HCT116 (cell line): Measurements from ENCODE around the gene CD63. TPM values are rescaled to one million over a fixed set of nuclear protein-coding genes. Genes with fewer than 3 reads are reported as not detected.

Experiments used
- ATAC-seq: fragments of 200-7000 bp; cut with Tn5 transposase; 2 replicates; pipeline ENCODE4 v1.9.1; 2020; ENCODE audit warnings: mild to moderate bottlenecking, moderate library complexity
- BruUV-seq: library from RNA; stranded (reverse); fragments of 400-500 nt; replicated peaks from 2 replicates; lab custom pipeline; 2021; lab: Mats Ljungman, UMichigan
- CTCF ChIA-PET: fragments of 300-600 bp; sonication (Branson Sonifier 250); formaldehyde crosslinking; loops from one replicate; lab custom pipeline; 2021; ENCODE audit warnings: antibody characterized with exemption; lab: Charles Lee
- POLR2A ChIA-PET: fragments of 300-600, 350-600 bp; sonication (Branson Sonifier 250); formaldehyde crosslinking; loops from one replicate; lab custom pipeline; 2021; ENCODE audit warnings: antibody characterized with exemption; lab: Charles Lee
- RAD21 ChIA-PET, 2 experiments: fragments of 300-600 bp; sonication (Branson Sonifier 250); formaldehyde crosslinking; loops; one replicate each; lab custom pipeline; 2023; ENCODE audit warnings: low total read pairs in 2 of 2; ENCODE audit not compliant: uncharacterized antibody in 2 of 2, unreplicated experiment in 2 of 2, low non-redundant PET in 1 of 2; lab: Charles Lee
- DNase-seq: peaks from one replicate; pipeline ENCODE4 v3.0.0-alpha.2; 2010; ENCODE audit warnings: low read depth, low spot score
- H2AFZ ChIP-seq: fragments of 200-600 bp; shearing (Covaris generic), sonication (generic); 2 replicates; pipeline ENCODE4 v1.6.1; 2017; ENCODE audit warnings: low read depth, mixed run types, mixed read lengths, antibody characterized with exemption, low read length; ENCODE audit not compliant: poor library complexity, severe bottlenecking
- H3K27ac ChIP-seq: 2 replicates; pipeline ENCODE4 v1.5.1; 2012; ENCODE audit warnings: low read depth, low read length
- H3K27me3 ChIP-seq: fragments of 200-600 bp; sonication (generic); 2 replicates; pipeline ENCODE4 v1.6.1; 2016; ENCODE audit warnings: mixed run types, low read length, mixed read lengths; ENCODE audit not compliant: insufficient read depth
- H3K36me3 ChIP-seq, 2 experiments: fragments of 200-500 bp in 1 of 2; fragments of 200-600 bp in 1 of 2; sonication (Bioruptor generic) in 1 of 2; sonication (generic) in 1 of 2; 2 replicates each; pipeline versions ENCODE4 v1.5.1 to v1.6.1; 2014 to 2016; ENCODE audit warnings: low read length in 2 of 2, inconsistent platforms in 1 of 2, mixed read lengths in 1 of 2, mixed run types in 1 of 2; ENCODE audit not compliant: insufficient read depth in 2 of 2, control insufficient read depth in 1 of 2
- H3K4me1 ChIP-seq, 2 experiments: fragments of 200-600 bp in 1 of 2; sonication (generic) in 1 of 2; 2 replicates each; pipeline versions ENCODE4 v1.5.1 to v1.6.1; 2012 to 2017; ENCODE audit warnings: low read length in 2 of 2, inconsistent platforms in 1 of 2, mild to moderate bottlenecking in 1 of 2, mixed read lengths in 1 of 2, mixed run types in 1 of 2, moderate library complexity in 1 of 2; ENCODE audit not compliant: insufficient read depth in 2 of 2, control insufficient read depth in 1 of 2
- H3K4me2 ChIP-seq: fragments of 200-600 bp; sonication (generic); 2 replicates; pipeline ENCODE4 v1.6.1; 2017; ENCODE audit warnings: mixed run types, low read length, mixed read lengths
- H3K4me3 ChIP-seq, 2 experiments: fragments of 200-600 bp in 1 of 2; sonication (generic) in 1 of 2; replicated peaks in 1 of 2; 2 replicates each; pipeline ENCODE4 v1.5.1; 2011 to 2016; ENCODE audit warnings: low read length in 2 of 2, control low read depth in 1 of 2, low read depth in 1 of 2, mild to moderate bottlenecking in 1 of 2, mixed read lengths in 1 of 2, mixed run types in 1 of 2
- H3K79me2 ChIP-seq: fragments of 200-600 bp; sonication (generic); 2 replicates; pipeline ENCODE4 v1.6.1; 2017; ENCODE audit warnings: mild to moderate bottlenecking, mixed run types, low read length, moderate library complexity, mixed read lengths; ENCODE audit not compliant: insufficient read depth
- H3K9ac ChIP-seq: fragments of 200-600 bp; sonication (generic); 2 replicates; pipeline ENCODE4 v1.6.1; 2016; ENCODE audit warnings: low read length, mixed read lengths
- H3K9me2 ChIP-seq: fragments of 200-600 bp; sonication (generic), shearing (Covaris generic); 2 replicates; pipeline ENCODE4 v1.6.1; 2017; ENCODE audit warnings: mixed run types, mild to moderate bottlenecking, moderate library complexity; ENCODE audit not compliant: insufficient read depth
- H3K9me3 ChIP-seq, 2 experiments: fragments of 200-500 bp in 1 of 2; fragments of 200-600 bp in 1 of 2; sonication (Bioruptor generic) in 1 of 2; sonication (generic) in 1 of 2; 2 replicates each; pipeline ENCODE4 v1.6.1; 2014 to 2017; ENCODE audit warnings: low read length in 2 of 2, mixed read lengths in 2 of 2, inconsistent platforms in 1 of 2, low read depth in 1 of 2, mild to moderate bottlenecking in 1 of 2, mixed run types in 1 of 2, moderate library complexity in 1 of 2; ENCODE audit not compliant: control insufficient read depth in 1 of 2, insufficient read depth in 1 of 2
- H4K20me1 ChIP-seq: fragments of 200-600 bp; sonication (generic), shearing (Covaris generic); 2 replicates; pipeline ENCODE4 v1.6.1; 2017; ENCODE audit warnings: mixed run types, mild to moderate bottlenecking, moderate library complexity; ENCODE audit not compliant: insufficient read depth
- CBX3 ChIP-seq: IDR thresholded peaks from 2 replicates; pipeline ENCODE4 v1.6.1; 2012; ENCODE audit warnings: low read depth
- RAD21 ChIP-seq: IDR thresholded peaks from 2 replicates; pipeline ENCODE4 v1.6.1; 2012; ENCODE audit warnings: low read depth, mild to moderate bottlenecking
- TCF7L2 ChIP-seq: IDR thresholded peaks from 2 replicates; pipeline ENCODE4 v1.7.0; 2011; ENCODE audit warnings: borderline replicate concordance, inconsistent platforms; ENCODE audit not compliant: insufficient read depth, insufficient read length; ENCODE audit errors: extremely low read depth
- ZNF274 ChIP-seq: fragments of 200-500 bp; sonication (Bioruptor generic); IDR thresholded peaks from 2 replicates; pipeline ENCODE4 v1.6.1; 2014; ENCODE audit warnings: mild to moderate bottlenecking, low read depth, low read length, inconsistent platforms
- intact Hi-C: fragments of 100-400 bp; cut with micrococcal nuclease; formaldehyde crosslinking; loops from 2 replicates; pipeline ENCODE4 v1.10.0; 2022
- total RNA-seq: library from RNA; stranded (reverse); gene quantifications from one replicate; pipeline ENCODE4 v1.2.1, GENCODE V29; 2021; ENCODE audit not compliant: unreplicated experiment
- TF ChIP-seq, protein P1 (sequence below): IDR thresholded peaks from 2 replicates; pipeline ENCODE4 v1.6.1; 2012
- TF ChIP-seq, protein P2 (sequence below): IDR thresholded peaks from 2 replicates; pipeline ENCODE4 v1.6.1; 2012
- TF ChIP-seq, protein P3 (sequence below), 3 experiments: fragments of 200-600 bp in 1 of 3; sonication (generic) in 1 of 3; IDR thresholded peaks in 2 of 3; conservative IDR thresholded peaks in 1 of 3; 2 replicates each; pipeline ENCODE4 v1.5.1; 2012 to 2017; ENCODE audit warnings: low read depth in 2 of 3, low read length in 2 of 3, antibody characterized with exemption in 1 of 3, borderline replicate concordance in 1 of 3, control low read depth in 1 of 3, mild to moderate bottlenecking in 1 of 3, mixed read lengths in 1 of 3, mixed run types in 1 of 3, moderate library complexity in 1 of 3; ENCODE audit not compliant: insufficient read depth in 1 of 3
- TF ChIP-seq, protein P4 (sequence below): IDR thresholded peaks from 2 replicates; pipeline ENCODE4 v1.6.1; 2012; ENCODE audit warnings: low read depth

CD63 gene
- total RNA-seq, 1 experiment from 2014 or later, result 355 TPM

DNA sequence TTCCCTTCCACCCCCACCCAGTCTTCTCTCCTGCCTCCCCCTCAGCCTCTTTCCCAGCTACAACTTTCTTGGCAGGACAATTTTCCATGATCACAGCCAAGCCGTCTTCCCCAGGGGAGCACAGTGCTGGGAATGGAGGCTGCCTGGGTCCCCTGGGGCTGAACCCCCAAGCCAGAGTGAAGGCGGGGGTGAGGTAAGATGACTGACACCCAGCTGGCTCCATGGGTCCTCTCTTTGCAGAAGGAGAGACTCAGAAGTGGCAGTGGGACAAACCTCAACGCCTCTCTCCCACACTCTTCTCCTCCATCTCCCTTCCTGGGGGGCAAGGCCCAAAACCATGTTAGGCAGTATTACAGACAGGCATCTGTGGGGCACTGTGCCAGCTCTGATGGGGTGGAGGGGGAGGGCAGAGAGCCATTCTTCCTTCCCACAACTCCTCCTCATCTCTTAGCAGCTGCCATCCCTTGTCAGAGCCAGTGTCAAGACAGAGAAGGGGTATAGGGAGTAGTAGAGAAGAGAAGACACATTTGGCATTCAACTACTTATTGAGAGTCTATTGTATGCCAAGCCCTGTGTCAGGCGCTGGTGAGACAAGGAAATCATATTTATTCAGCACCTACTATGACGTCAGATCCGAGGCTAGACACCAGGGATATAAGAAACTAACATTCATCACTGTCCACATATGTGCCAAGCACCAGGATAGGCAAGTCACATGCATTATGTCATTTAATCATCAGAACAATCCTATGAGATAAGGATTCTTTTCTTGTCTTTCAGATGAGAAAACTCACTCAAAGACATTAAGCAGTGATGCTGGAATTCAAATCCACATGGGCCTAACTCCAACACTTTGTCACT lies 24.7 kb downstream of the CD63 start:
- no peaks in the 10 kb centered on the region for H3K9me2 ChIP-seq
- intact Hi-C loops, result no loop called here
- ATAC-seq (no peak), DNase-seq (no peak)
- no peak overlapping the region for H3K27ac ChIP-seq
- peaks cover 10% of the 10 kb centered on the region; the same call in 1 of the 2 replicates for H3K27me3 ChIP-seq
- H3K4me1 ChIP-seq, result peaks cover 4 to 18% of the 10 kb centered on the region in 2 experiments; a peak in 3 of 4 replicates
- no peak overlapping the region for H3K9ac ChIP-seq
- no peaks in the 10 kb centered on the region for H4K20me1 ChIP-seq
- no TSS peak for BruUV-seq
- no peak overlapping the region for H3K4me2 ChIP-seq
- H2AFZ ChIP-seq, result no peak overlapping the region
- no peaks in the 10 kb centered on the region for H3K79me2 ChIP-seq
- H3K9me3 ChIP-seq, result no peaks in the 10 kb centered on the region
- no peaks in the 10 kb centered on the region for H3K36me3 ChIP-seq
- ChIA-PET RAD21 (no interaction called here), POLR2A (no interaction called here), CTCF (interaction anchor here (0.6 to 2.9 kb wide), 2 partner anchors 8 to 23 kb away, joined by 4 to 12 read pairs; a partner anchor contains a TSS)
- H3K4me3 ChIP-seq, result no peak overlapping the region
- TF ChIP-seq CBX3, result no peak
- TF ChIP-seq, protein P1, sequence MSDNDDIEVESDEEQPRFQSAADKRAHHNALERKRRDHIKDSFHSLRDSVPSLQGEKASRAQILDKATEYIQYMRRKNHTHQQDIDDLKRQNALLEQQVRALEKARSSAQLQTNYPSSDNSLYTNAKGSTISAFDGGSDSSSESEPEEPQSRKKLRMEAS, result no peak
- TF ChIP-seq, protein P2, sequence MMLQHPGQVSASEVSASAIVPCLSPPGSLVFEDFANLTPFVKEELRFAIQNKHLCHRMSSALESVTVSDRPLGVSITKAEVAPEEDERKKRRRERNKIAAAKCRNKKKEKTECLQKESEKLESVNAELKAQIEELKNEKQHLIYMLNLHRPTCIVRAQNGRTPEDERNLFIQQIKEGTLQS, result no peak

DNA sequence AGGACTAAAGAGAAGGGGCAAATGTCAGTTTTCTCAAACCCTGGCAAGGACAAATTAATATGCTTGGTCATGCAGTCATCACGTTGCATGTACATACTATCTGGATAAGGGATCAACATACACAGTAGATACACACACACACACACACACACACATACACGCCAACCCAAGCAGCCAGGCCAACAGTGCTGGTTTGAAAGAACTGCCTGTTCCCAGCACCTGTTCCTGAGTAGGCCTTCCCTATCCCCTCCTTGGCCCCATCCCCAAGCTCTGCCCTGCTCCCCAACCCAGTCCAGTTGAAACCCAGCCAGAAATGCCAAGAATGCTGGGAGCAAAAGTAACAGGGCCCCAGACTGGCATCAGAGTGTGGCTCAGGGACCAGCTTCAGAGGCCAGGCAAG lies 25.5 kb downstream of the CD63 start:
- Histone ChIP-seq H2AFZ (no peak overlapping the region), H3K27me3 (peaks cover 2% of the 10 kb centered on the region; the same call in 1 of the 2 replicates), H3K79me2 (no peaks in the 10 kb centered on the region), H3K9me2 (no peaks in the 10 kb centered on the region), H3K36me3 (no peaks in the 10 kb centered on the region), H3K4me3 (no peak overlapping the region), H3K4me2 (no peak overlapping the region), H4K20me1 (no peaks in the 10 kb centered on the region), H3K9ac (no peak overlapping the region), H3K4me1 (peaks cover 0 to 15% of the 10 kb centered on the region in 2 experiments; a peak in 3 of 4 replicates), H3K9me3 (no peaks in the 10 kb centered on the region), H3K27ac (no peak overlapping the region)
- DNase-seq (no peak), ATAC-seq (no peak)
- ChIA-PET CTCF (interaction anchor here (0.6 kb wide), 1 partner anchor 22 kb away, joined by 4 read pairs; a partner anchor contains a TSS), RAD21 (no interaction called here), POLR2A (no interaction called here)
- intact Hi-C loops, result no loop called here
- no TSS peak for BruUV-seq
- TF ChIP-seq, protein P3, sequence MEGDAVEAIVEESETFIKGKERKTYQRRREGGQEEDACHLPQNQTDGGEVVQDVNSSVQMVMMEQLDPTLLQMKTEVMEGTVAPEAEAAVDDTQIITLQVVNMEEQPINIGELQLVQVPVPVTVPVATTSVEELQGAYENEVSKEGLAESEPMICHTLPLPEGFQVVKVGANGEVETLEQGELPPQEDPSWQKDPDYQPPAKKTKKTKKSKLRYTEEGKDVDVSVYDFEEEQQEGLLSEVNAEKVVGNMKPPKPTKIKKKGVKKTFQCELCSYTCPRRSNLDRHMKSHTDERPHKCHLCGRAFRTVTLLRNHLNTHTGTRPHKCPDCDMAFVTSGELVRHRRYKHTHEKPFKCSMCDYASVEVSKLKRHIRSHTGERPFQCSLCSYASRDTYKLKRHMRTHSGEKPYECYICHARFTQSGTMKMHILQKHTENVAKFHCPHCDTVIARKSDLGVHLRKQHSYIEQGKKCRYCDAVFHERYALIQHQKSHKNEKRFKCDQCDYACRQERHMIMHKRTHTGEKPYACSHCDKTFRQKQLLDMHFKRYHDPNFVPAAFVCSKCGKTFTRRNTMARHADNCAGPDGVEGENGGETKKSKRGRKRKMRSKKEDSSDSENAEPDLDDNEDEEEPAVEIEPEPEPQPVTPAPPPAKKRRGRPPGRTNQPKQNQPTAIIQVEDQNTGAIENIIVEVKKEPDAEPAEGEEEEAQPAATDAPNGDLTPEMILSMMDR (IDR thresholded peaks at IDR 0.05 in 2 of 3, conservative IDR thresholded peaks at IDR 0.05 in 1 of 3; ENCODE audit: borderline replicate concordance in 1 of 3, insufficient read depth in 1 of 3, low read depth in 2 of 3, low read length in 2 of 3), result no peak
- TF ChIP-seq TCF7L2, result no peak
- TF ChIP-seq RAD21, result no peak
- TF ChIP-seq ZNF274, result no peak
- TF ChIP-seq, protein P4, sequence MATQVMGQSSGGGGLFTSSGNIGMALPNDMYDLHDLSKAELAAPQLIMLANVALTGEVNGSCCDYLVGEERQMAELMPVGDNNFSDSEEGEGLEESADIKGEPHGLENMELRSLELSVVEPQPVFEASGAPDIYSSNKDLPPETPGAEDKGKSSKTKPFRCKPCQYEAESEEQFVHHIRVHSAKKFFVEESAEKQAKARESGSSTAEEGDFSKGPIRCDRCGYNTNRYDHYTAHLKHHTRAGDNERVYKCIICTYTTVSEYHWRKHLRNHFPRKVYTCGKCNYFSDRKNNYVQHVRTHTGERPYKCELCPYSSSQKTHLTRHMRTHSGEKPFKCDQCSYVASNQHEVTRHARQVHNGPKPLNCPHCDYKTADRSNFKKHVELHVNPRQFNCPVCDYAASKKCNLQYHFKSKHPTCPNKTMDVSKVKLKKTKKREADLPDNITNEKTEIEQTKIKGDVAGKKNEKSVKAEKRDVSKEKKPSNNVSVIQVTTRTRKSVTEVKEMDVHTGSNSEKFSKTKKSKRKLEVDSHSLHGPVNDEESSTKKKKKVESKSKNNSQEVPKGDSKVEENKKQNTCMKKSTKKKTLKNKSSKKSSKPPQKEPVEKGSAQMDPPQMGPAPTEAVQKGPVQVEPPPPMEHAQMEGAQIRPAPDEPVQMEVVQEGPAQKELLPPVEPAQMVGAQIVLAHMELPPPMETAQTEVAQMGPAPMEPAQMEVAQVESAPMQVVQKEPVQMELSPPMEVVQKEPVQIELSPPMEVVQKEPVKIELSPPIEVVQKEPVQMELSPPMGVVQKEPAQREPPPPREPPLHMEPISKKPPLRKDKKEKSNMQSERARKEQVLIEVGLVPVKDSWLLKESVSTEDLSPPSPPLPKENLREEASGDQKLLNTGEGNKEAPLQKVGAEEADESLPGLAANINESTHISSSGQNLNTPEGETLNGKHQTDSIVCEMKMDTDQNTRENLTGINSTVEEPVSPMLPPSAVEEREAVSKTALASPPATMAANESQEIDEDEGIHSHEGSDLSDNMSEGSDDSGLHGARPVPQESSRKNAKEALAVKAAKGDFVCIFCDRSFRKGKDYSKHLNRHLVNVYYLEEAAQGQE, result no peak
- no peak for TF ChIP-seq CBX3
